Measurements from ENCODE around the gene KANK2.

Gene KANK2

GRCh38 chr19:11225815-11226214 lies 28.5 kb upstream of the KANK2 start:
- TF ChIP-seq CTCF (IDR thresholded peaks at IDR 0.05; ENCODE audit: control insufficient read depth, extremely low read depth, insufficient read depth) = no peak
- DNase-seq (ENCODE audit: low read depth) = no peak
- H3K4me3 ChIP-seq (ENCODE audit: low read depth, low read length) = no peak overlapping the region

- DNase-seq (ENCODE audit: low read depth) = no peak
- no peak for TF ChIP-seq CTCF (IDR thresholded peaks at IDR 0.05; ENCODE audit: control insufficient read depth, extremely low read depth, insufficient read depth)
- H3K4me3 ChIP-seq (ENCODE audit: low read depth, low read length) = no peak overlapping the region
Observed at GRCh38 chr19:11225172-11225571, 27.8 kb upstream of the KANK2 start.

- TF ChIP-seq CTCF (IDR thresholded peaks at IDR 0.05; ENCODE audit: control insufficient read depth, extremely low read depth, insufficient read depth) = no peak
- DNase-seq (ENCODE audit: low read depth) = no peak
- no peak overlapping the region for H3K4me3 ChIP-seq (ENCODE audit: low read depth, low read length)
Observed at GRCh38 chr19:11224429-11224828, 27.1 kb upstream of the KANK2 start.

GRCh38 chr19:11223200-11223599 lies 25.9 kb upstream of the KANK2 start:
- no peak for TF ChIP-seq CTCF (IDR thresholded peaks at IDR 0.05; ENCODE audit: control insufficient read depth, extremely low read depth, insufficient read depth)
- no peak for DNase-seq (ENCODE audit: low read depth)
- no peak overlapping the region for H3K4me3 ChIP-seq (ENCODE audit: low read depth, low read length)

- DNase-seq (ENCODE audit: low read depth) = no peak
- no peak for TF ChIP-seq CTCF (IDR thresholded peaks at IDR 0.05; ENCODE audit: control insufficient read depth, extremely low read depth, insufficient read depth)
- H3K4me3 ChIP-seq (ENCODE audit: low read depth, low read length) = no peak overlapping the region
Observed at GRCh38 chr19:11221082-11221598, 23.8 kb upstream of the KANK2 start.

GRCh38 chr19:11214387-11214786 lies 17.0 kb upstream of the KANK2 start:
- no peak overlapping the region for H3K4me3 ChIP-seq (ENCODE audit: low read depth, low read length)
- no peak for DNase-seq (ENCODE audit: low read depth)
- no peak for TF ChIP-seq CTCF (IDR thresholded peaks at IDR 0.05; ENCODE audit: control insufficient read depth, extremely low read depth, insufficient read depth)

GRCh38 chr19:11210656-11210928 lies 13.2 kb upstream of the KANK2 start:
- no peak overlapping the region for H3K4me3 ChIP-seq (ENCODE audit: low read depth, low read length)
- TF ChIP-seq CTCF (IDR thresholded peaks at IDR 0.05; ENCODE audit: control insufficient read depth, extremely low read depth, insufficient read depth) = no peak
- DNase-seq (ENCODE audit: low read depth) = no peak

All from LNCaP clone FGC (cell line).